ENCODE results near the gene OR12D1.
"Not testable (repeated sequence)": the region's sequence is repeated elsewhere in the genome, so short reads cannot be mapped to it uniquely, and the experiment has no call there.

OR12D1 gene

DNA sequence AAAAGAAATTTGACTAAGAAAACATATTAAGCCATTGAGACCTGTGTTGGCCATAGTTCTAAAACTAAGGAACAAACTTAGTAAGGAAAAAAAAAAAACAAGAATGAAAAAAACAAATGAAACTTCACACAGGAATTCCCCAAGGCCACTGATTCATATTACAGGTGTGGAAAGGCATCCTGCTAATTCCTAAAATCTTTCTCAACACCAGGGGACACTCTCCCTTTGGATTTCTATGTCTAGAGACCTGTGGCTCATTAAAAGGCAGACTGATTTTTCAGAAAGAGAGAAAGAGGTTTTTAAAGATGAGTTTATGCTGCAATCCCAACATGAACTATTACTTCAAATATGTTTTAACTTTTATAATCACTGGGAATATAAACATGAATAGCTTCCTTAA lies at the start of gene OR12D1:
TSS of gene OR12D1 (plus strand) at position 341 of the 400 bp plus-strand sequence.
- DNase-seq = no peak

DNA sequence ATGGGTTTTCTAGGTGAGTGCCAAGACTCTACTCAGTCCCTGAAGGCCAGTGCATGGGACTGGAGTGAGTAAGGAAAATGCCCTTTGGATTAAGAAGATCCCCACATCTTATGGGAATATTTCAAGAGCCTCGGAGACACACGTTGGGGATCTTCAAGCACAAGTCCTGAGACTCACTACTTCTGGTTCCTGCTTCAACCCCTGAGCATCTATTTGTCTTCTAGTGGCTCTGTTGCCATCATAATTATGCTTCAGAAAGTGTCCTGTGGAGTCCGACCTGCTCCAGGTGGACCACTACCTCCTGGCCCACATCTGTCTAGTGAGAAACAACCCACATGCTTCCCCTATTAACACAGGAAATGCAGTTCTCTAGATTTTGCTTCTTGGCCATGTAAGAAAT lies 46.0 kb upstream of the OR12D1 start, which contains the start of gene OR5V1:
TSS of gene OR5V1 (minus strand) at position 101 of the 400 bp plus-strand sequence. CDS start 12,670 bp downstream, outside the sequence.
- DNase-seq = no peak

DNA sequence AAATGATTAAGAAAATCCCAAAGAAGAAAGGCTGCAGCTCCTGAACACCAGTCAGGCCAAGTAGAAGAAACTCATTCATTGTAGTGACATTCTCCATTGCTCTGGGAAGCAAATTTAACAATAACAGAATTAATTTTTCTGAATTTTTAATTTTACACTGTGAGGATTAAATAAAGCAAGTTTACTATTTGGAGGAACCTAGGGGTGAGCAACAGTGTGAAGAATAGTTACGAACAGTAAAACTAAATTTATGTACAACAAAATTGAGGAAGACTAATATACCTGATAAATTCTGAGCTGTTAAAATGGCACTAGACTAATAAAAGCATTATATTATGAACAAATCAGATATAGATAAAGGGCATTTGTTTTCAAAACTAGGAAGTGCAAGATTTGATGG lies 39.5 kb upstream of the OR12D1 start, which contains the start of gene OR12D3:
TSS of gene OR12D3 (minus strand) at position 101 of the 400 bp plus-strand sequence. CDS start at position 97, 4 bp downstream.
- DNase-seq = no peak

DNA sequence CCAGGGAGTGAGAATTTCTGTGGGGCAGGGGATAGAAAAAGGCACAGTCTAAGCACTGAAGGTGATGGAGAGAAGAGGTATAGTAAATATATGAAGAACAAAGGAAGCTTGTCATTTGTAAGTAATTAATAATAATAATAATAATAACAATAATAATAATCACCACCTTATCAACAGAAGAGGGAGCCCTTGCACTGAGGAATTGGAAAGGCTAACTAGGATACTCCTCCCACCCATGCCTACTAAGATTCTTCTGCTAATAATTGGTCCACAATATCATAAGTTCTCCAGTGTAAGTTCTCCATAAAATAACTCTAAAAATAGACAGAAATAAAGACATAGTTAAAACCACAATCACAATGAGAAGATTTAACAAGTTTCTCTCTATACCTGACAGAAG lies 38.7 kb upstream of the OR12D1 start:
- DNase-seq = peak; percentile 6 to 7

DNA sequence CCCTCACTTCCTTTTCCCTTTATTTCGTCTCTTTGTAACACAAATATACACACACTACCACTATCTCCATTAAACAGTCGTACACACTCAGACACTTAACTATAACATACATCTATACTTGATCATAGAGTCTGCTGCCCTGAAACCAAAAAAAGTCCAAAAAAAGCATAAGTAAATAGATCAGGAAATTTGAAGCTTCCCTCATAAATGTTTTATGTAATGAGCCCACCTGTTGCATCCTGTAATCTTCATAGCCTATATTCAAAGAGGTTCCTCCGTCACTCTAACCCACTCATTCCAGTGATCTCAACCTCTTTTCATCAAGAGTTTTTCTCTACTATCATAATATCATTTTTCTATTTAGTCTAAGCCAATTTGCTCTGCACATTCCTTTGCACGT lies 26.2 kb upstream of the OR12D1 start:
- DNase-seq = no peak

DNA sequence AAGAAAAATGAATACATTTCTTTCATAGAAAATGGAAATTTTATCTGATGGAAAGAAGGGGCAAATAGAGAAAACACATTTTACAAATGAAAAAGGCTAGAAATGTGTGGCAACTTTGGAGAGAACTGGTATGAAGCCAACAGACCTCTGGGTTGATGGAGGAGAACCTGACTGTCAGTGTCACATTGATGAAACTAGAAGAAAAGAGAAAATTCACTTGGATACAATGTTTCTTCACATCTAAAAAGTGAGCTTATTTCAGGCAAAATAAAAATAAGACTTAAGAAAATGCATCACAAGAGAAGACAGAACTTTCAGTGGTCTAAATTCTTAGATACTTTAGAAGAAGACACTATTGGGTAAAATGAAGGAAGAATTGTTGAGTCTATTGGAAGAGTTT lies 19.4 kb upstream of the OR12D1 start, which contains the start of gene OR12D2:
TSS of gene OR12D2 (plus strand) at position 301 of the 400 bp plus-strand sequence. CDS start 1,069 bp downstream, outside the sequence.
- DNase-seq = no peak

DNA sequence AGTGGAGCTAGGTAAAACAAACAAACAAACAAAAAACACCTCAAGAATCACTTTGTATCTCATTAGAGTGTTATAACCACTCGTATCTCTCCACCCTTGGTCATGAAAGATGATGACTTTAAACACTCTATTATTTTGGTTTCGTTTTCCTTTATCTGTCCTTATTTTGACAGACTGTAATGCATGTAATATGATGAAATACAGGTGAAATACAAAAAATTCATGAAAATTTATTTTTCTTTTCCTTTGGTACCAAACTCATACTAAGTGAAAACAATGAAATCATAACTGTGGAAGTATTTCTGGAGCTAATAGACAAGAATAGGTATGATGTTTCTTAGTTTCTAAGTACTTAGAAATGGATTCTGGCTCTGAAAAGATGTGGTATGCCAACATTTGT lies 15.2 kb upstream of the OR12D1 start:
- DNase-seq = no peak

DNA sequence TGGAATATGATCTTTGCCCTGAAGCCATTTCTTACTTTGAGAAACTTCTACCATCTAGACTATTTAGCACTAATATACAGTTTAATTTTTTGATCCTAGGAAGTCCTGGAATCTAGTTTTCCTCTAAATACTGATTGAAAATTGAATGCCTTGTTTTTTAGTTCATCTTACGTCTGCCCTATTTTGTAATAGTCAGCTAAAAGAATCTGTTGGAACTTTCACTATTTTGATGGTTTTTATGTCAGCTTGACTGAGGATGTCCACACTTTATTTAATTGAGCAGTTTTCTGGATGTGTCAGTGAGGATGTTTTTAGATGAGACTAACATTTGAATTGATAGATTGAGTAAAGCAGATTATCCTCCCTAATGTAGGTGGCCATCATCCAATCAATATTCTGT lies 10.9 kb upstream of the OR12D1 start:
- DNase-seq = no peak

DNA sequence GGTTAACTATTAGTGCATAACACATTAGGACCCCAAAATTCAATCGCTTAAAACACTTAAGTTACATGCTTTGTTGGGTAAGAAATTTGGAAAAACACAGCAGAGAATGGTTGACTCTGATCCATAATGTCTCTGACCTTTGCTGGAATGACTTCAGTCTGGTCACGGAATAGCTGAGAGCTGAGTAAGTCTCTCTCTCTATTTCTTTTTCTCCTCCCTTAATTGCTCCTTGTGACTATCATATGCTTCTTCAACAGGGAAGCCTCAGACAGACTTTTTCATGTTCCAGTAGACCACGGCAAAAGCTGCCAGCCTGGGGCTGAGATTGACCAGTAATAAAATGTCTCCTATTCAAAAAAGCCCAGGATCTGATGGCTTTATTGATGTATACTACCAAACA lies 4.8 kb downstream of the OR12D1 start:
- DNase-seq = no peak

DNA sequence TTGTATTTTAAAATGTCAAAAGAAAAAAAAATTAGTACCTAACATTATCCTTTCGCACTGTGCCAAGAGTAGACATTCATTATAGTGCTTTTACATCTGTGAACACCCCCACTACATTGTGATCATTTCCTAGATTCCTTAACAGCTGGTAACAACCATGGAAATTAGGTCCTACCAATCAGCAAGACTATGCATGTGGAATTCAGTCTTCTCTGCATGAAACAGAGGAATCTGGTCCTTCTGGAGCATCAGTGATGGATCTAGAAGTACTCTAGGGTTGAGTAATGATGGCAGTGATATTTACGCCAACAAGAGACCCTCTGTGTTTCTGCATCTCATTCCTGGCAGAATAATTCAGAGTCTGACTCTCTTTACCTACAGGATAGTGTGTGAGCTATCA lies 9.4 kb downstream of the OR12D1 start:
- DNase-seq = no peak

DNA sequence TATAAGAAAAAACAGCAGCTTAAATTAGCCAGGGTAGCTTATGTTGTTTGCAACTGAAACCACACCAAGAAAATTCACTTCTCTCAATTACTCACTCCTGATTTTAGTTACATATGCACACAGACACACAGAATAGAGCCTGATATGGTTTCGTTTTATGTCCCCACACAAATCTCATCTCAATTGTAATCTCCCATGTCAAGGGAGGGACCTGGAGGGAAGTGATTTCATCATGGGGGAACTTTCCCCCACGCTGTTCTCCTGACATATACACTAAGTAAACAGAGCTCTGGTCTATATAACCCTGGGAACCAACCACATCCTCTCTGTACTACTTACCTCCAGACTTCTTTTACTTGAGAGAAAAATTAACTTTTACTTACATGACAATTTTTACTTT lies 9.8 kb downstream of the OR12D1 start:
- DNase-seq = no peak

DNA sequence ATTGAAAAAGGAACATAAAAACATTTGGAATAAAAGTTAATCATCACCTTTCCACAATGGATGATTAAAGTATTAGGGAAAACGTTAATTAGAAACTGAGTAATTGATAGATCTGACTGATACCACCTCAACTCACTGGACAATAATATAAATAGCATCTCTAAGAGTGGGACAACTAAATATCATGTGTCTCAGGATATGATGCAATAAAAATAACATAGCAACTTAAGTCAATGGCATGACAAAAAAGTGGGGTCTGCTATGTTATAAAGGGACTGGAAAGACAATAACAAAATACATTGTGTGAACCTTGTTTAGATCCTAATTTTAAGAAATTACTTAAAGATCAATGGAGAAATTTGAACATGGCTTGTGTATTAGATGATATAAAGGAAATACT lies 10.3 kb downstream of the OR12D1 start:
- DNase-seq = no peak

DNA sequence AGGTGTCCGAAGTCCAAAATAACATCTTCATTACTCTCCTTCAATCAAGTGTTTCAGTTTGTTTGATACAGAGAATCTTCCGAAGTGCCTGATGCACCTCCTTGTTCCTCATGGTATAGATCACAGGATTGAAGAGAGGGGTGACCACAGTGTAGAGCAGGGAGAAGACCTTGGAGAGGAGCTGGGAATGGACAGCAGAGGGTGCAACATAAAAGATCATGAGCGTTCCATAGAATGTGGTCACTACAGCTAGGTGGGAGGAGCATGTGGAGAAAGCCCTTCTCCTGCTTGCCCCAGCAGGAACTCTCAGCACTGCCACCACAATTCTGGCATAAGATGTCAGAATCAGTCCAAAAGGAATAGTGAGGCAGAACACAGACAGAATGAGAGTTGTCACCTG lies 11.9 kb downstream of the OR12D1 start:
- DNase-seq = no peak

DNA sequence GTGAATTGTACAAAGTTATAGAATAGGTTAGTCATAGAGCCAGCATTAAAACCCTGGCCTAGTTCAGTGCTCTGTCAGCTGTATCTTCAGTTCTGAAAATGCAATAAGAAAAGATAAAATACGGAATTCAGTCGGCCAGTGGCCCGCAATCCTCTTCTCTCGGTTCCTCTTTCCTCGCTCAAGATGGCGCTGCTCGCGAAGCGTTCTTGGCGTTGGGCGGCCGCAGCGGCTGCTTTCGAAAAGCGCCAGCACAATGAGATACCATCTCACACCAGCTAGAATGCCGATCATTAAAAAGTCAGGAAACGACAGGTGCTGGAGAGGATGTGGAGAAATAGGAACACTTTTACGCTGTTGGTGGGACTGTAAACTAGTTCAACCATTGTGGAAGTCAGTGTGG lies 22.0 kb downstream of the OR12D1 start:
- DNase-seq = not testable (repeated sequence)

DNA sequence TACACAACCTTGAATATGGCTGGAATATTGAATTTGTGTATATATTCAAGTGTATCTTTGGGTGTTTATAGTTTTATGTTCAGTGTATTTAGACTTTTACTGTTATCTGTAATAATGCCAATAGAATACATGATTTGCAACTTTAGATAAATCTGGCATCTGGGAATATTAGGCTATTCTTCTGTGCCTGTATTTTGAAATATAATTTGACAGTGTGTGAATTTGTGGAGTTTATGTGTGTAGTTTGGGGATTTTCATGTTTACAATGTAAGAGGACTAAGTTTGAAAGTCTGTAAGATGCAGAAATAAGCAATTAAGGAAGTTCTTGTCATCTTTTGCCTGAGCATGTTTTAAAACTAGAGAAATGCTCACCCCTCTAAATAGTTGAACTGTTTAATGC lies 24.3 kb downstream of the OR12D1 start, which contains the start of gene OR10C1:
TSS of gene OR10C1 (plus strand) at position 301 of the 400 bp plus-strand sequence. CDS start 710 bp downstream, outside the sequence.
- DNase-seq = no peak

DNA sequence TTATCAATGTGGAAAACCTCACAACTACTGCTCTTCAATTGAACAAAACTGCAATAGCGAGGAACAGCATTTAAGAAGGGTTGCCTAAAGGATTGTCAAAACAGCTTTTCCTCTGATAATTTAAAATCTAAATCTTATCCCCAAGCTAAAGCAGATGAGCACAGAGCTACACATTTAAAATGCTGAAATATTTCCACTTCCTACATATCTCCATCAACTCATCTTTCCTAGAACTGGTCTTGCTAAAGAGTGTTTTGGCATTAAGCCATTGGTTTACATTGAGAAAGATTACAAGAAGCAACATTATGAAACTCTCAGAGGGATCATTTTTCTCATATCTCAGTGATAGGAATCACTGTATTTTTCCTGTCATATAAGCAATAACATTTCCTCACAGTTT lies 28.0 kb downstream of the OR12D1 start:
- peak; percentile 14 to 15 for DNase-seq

DNA sequence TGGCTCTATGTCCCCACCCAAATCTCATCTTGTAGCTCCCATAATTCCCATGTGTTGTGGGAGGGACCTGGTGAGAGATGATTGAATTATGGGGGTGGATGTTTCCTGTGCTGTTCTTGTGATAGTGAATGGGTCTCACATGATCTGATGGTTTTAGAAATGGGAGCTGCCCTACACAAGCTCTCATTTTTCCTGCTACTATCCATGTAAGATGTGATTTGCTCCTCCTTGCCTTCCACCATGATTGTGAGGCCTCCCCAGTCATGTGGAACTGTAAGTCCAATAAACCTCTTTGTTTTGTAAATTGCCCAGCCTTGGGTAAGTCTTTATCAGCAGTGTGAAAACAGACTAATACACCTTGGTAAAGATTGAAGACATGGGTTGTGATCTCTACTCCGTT lies 29.3 kb downstream of the OR12D1 start:
- DNase-seq = not testable (repeated sequence)

DNA sequence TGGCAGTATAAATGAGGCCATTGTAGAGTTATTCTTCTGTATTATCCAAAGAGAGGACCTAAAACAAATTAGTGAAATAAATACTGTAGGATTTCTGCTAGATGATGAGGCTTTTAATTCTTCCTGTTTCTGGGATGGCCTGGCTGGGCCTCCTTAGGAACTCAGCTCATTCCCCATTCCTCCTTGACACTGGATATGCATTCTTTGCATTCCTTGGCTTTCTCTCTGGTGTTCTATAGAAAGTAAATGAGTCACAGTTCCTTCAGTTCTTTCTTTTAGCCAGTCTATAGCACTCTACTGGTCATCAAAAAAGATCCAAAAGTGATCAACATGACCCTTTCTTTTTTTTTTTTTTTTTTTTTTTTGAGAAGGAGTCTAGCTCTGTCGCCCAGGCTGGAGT lies 32.9 kb downstream of the OR12D1 start:
- no peak for DNase-seq

DNA sequence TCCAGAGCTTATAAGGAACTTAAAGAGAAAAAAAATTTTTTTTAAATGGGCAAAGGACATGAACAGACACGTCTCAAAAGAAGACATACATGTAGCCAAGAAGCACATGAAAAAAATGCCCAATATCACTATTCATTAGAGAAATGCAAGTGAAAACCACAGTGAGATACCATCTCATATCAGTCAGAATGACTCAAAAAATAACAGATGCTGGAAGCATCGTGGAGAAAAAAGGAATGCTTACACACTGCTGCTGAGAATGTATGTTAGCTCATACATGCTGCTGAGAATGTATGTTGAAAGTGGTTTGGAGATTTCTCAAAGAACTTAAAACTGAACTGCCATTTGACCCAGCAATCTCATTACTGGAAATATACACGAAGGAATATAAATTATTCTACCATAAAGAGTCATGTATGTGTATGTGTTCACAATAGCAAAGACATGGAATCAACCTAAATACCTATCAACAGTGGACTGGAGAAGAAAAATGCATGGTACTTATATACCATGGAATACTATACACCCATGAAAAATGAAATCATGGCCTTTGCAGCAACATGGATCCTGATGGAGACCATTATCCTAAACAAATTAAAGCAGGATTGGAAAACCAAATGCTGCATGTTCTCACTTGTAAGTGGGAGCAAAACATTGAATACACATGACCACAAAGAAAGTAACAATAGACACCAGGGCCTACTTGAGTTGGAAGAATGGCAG lies 36.9 kb downstream of the OR12D1 start:
- DNase-seq = no peak

DNA sequence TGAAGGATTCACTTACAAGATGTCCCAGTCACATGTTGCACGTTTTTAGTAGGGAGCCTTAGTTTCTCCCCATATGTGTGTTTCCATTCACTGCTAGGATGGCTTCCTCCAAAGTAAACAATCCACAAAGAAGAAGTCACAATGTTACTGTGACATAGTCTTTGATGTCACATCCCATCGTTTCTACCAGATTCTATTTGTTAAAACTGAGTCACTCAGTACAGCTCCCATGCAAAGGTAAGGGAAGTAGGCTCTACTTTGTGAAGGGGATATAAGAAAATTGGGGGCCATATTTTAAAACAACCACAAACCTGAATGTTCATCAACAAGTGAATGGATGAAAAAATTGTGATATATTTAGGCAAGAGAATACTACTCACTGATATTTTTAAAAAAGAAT lies 42.2 kb downstream of the OR12D1 start, which contains the start of the genes OR11A1 and OR2H1:
TSS of gene OR11A1 (minus strand) at position 101 of the 400 bp plus-strand sequence. CDS start 29,430 bp downstream, outside the sequence.
TSS of gene OR2H1 (plus strand) at position 185 of the 400 bp plus-strand sequence. CDS start 4,615 bp downstream, outside the sequence.
- no peak for DNase-seq

DNA sequence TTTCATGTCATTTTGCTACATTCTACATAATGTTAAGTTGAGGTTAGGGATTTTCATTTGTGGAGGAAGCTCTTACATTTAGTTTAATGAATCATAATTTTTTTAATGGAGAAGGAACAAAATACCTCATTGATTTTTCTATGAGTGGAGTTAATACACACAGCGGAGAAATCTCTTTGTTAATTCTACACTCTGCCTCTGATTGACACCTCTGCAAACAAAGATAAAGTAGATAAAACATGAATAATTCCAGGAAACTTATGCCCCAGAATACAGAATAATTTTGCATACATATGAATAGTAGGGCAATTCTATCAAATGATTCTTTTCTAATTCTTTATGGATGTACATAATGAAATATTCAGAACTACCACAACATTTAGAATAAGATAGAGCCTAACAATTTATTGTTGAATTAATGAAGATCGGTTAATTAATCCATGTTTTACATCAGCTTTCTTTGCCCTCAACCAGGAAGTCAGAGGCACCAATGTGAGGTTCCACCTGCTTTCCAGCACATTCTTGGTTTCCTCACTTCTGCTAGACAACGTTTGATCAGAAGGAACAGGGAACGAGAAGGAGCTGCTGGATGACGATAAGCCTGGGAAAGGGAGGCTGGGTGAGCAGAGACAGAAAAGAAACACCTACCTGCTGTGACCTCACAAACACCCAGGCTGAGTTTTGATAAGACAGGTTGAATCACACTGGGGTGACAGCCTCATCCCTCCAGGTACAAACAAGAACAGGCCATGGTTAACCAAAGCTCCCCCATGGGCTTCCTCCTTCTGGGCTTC lies 46.5 kb downstream of the OR12D1 start:
- DNase-seq = no peak

DNA sequence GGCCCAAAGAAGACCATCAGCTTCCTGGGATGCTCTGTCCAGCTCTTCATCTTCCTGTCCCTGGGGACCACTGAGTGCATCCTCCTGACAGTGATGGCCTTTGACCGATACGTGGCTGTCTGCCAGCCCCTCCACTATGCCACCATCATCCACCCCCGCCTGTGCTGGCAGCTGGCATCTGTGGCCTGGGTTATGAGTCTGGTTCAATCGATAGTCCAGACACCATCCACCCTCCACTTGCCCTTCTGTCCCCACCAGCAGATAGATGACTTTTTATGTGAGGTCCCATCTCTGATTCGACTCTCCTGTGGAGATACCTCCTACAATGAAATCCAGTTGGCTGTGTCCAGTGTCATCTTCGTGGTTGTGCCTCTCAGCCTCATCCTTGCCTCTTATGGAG lies 47.3 kb downstream of the OR12D1 start:
- no peak for DNase-seq

DNA sequence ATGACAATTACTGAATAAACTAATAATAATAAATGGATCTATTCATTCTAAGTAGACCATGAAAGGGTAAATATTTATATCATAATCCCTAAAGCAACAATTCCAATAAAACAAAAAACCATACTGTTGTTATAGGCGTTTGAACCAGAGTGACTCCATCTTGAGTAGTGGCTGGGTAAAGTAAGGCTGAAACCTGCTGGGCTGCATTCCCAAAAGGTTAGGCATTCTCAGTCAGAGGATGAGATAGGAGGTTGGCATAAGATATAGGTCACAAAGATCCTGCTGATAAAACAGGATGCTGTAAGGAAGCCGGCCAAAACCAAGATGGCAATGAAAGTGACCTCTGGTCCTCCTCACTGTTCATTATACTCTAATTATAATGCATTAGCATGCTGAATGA lies 50.6 kb downstream of the OR12D1 start:
- DNase-seq = no peak

DNA sequence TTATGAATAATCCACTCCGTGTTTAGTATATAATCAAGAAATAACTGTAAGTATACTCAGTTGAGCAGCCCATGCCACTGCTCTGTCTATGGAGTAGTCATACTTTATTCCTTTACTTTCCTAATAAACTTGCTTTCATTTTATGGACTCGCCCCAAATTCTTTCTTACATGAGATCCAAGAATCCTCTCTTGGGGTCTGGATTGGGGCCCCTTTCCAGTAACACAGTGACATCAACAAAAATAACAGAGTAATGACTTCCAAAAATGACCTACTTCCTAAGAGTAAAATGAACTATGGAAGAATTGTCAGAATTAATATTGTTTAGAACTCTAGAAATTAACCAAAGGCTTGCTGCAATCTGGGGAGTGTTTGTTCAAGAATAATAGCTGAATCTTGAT lies 51.1 kb downstream of the OR12D1 start:
- DNase-seq = no peak

Data from AML-193 (cell line).